HG02610 (cell line): ENCODE measurements around the gene CCL11.

Experiments
- ATAC-seq: cut with Tn5 transposase; IDR thresholded peaks from one replicate; pipeline ENCODE4 v1.9.1; 2021; ENCODE audit warnings: mild to moderate bottlenecking, moderate library complexity; ENCODE audit not compliant: unreplicated experiment

The CCL11 gene

DNA sequence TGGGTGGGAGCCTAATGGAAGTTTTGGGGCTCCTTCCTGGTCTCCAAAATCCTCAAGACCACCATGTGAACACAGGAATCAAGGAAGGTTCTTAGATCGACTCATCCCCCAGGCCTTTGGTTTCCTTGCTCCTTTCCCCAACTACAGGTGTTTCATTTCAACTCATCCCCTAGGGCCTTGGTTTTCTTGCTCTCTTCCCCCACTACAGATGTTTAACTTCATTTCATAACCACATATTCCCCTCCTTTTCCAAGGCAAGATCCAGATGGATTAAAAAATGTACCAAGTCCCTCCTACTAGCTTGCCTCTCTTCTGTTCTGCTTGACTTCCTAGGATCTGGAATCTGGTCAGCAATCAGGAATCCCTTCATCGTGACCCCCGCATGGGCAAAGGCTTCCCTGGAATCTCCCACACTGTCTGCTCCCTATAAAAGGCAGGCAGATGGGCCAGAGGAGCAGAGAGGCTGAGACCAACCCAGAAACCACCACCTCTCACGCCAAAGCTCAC lies at the start of gene CCL11:
TSS of gene CCL11 (plus strand) at position 457 of the 507 bp plus-strand sequence. CDS start 67 bp downstream, outside the sequence.
- no peak for ATAC-seq

GRCh38 chr17:34236281-34236892 lies 49.2 kb upstream of the CCL11 start:
- ATAC-seq = no peak

- ATAC-seq = no peak
These were observed 48.1 kb upstream of the CCL11 start for GRCh38 chr17:34237458-34237857.

DNA sequence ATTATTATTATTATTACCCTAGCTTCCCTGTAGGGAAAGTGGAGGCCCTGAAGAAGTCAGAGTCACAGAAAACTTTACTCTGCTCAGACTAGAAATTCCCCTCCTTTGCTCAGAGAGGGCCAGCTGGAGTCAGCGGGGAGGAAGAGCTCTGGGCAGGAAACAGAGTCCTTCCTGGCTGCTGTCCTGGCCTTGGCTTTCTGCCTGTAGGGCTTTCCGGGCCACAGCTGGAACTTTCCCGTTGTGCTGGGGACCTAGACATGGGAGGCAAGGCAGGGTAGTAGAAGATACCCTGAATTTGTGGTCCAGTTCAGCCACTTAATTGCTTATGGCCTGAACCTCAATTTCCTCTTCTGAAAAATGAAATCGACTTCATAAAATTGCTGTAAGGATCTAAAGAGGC lies 44.5 kb upstream of the CCL11 start:
- no peak for ATAC-seq

- no peak for ATAC-seq
These were observed 42.8 kb upstream of the CCL11 start for GRCh38 chr17:34242587-34243363.

DNA sequence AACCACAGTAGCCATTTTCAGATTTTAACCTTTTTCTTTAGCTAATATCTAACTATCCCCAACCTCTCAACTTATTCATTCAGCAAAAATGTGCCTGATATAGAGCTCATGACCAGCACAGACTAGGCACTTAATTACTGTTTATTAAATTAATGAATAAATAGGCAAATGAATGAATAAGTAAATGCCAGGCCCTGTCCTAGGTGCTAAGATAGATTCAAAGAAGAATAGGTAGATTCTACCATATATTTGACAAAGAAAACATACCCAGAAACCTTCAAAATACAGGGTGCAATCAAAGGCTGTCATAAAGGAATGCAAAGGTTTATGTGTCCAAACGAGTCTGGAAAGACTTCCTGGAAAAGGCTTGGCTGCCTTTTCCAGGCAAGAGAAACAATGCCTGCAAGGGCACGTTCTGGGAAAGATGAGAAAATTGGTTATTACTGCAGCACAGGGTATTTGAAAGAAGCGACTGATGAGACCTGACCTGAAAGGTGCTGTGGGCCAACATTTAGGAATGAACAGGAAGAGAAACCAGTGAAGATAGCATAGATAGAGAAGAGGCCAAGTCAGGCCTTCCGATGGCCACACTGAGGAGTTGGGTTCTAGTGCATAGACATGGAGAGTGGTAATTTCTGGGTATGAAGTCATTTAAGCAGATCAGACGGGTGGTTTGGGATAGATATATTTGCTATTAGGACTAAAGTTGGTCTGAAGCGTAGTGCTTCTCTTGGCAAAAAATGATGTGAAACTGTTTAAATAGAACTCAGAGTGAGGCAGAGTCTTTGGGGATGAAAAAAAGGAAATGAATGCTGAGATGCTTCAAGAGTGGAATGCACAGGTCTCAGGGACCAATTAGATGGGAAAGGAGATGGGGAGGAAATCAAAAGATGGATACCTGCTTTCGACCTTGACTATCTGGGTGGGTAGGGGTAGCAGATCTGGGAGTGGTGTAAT lies 41.9 kb upstream of the CCL11 start:
- no peak for ATAC-seq

DNA sequence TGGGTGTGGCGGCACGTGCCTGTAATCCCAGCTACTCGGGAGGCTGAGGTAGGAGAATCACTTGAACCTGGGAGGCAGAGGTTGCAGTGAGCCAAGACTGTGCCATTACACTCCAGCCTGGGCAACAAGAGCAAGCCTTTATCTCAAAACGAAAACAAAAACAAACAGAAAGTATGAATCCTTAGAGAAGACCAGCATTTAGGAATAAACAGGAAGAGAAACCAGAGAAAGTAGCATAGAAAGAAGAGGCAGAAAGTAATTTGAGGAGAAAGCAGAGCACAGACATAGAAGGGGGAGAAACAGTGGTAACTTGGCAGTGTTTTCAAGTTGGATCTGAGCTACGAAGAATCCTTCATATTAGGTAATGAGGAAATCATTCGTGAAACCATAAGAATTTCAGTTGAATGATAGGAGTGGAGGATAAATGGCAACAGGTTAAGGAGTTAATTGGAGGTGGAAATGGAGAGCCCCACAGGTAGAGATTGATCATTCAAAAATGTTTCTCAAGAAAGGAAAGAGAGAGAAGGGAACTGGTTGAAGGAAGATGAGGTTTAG lies 40.1 kb upstream of the CCL11 start:
- ATAC-seq = no peak

DNA sequence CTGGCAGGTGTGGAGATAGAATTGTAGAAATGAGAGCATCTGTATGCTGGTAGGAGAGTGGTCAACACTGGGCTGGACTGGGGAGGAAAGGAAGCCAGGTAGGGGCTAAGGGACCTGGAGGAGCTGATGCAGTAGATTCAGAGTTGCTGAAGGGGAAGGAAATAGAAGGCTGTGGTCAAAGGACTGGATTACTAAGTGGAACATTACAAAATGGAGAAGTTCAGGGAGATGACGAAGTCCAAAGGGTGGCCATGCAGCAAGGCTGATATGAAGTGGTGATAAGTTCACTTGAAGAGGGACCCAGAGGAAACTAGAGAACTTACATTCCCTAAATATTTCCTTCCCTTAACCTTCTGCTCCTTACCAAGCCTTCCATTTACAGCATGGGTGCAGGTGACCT lies 39.1 kb upstream of the CCL11 start:
- ATAC-seq = no peak

DNA sequence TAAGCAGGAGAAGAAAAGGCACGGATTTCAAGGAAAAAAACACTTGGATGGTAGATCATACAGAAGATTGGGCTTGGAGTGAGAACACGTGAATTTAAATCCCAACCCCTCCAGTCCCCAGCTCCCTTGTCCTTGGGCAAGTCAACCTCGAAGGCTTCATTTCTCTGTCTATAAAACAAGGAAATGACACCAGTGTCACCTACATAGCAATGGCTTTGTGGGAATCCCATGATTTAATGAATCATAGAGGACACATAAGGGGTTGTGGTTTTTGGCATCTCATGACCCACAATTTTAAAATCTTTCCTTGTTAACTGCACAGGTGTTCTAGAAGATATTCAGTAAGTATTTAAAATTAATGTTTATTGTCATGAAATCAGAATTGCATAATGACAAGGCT lies 38.7 kb upstream of the CCL11 start:
- ATAC-seq = no peak

GRCh38 chr17:34248511-34249024 lies 37.0 kb upstream of the CCL11 start:
- no peak for ATAC-seq

- ATAC-seq = no peak
These were observed 36.5 kb upstream of the CCL11 start for GRCh38 chr17:34249061-34249460.

DNA sequence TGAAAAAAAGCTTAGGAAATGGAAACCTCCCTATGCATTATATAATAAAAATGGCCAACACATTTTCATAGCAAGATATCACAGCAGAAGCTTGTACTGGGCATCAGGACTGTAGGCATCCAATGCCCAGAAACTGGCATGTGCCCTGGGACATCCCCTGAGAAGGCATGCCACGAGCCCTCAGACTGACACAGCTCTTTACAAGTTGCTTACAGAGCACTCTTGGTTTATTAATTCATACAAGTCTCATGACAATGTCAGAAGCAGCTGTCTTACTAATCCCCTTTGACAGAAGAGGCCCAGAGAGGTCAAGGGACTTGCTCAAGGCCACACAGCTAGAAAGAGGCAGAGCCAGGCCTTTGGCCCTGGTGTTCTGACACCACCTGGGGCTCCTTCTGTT lies 36.1 kb upstream of the CCL11 start:
- no peak for ATAC-seq

- ATAC-seq = no peak
These were observed 34.4 kb upstream of the CCL11 start for GRCh38 chr17:34251186-34251585.

DNA sequence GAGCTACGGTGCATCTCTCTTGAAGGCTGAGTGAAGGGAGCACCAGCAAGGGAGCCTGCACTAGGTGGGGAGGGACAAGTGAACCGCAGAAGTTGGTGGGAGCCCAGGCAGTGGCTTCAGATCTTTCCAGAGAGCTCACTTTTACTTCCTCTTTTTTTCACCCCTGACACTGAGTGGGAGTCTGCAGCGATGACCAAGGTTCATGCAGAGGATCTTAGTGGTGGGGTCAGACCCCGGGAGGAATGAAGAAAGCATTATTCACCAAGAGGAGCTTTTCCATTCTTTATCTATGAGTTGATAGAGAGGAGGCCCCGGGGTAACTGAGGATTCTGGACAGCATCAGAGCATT lies 33.5 kb upstream of the CCL11 start:
- ATAC-seq = no peak

DNA sequence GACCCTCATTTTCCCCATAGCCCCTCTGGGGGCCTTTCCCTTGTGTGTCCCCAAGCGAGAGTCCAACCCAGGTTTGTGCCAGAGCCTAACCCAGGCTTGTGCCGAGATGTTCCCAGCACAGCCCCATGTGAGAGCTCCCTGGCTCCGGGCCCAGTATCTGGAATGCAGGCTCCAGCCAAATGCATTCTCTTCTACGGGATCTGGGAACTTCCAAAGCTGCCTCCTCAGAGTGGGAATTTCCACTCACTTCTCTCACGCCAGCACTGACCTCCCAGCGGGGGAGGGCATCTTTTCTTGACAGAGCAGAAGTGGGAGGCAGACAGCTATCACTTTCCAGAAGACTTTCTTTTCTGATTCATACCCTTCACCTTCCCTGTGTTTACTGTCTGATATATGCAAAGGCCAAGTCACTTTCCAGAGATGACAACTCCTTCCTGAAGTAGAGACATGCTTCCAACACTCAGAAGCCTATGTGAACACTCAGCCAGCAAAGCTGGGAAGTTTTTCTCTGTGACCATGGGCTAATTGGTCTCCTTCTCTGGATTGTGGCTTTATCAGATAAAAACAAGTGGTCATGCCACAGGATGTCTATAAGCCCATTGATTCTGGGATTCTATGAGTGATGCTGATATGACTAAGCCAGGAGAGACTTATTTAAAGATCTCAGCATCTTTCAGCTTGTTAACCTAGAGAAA lies 33.0 kb upstream of the CCL11 start:
- ATAC-seq = no peak

DNA sequence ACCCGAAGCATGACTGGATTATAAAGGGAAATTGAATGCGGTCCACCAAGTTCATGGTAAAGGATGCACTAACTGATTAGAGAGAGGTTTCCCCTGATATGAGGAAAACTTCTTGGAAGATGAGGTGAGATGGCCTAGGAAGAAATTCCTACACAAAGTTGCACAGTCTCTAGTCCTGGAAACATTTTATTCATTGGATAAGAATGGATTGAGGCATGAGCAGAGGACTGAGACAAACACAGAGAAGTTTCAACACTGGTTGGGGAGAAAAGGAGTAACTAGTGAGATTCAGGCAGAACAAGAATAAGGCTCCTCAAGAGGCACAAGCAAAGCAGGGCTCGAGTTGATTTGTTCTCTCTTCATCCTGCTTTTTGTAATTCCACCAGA lies 32.4 kb upstream of the CCL11 start:
- no peak for ATAC-seq

DNA sequence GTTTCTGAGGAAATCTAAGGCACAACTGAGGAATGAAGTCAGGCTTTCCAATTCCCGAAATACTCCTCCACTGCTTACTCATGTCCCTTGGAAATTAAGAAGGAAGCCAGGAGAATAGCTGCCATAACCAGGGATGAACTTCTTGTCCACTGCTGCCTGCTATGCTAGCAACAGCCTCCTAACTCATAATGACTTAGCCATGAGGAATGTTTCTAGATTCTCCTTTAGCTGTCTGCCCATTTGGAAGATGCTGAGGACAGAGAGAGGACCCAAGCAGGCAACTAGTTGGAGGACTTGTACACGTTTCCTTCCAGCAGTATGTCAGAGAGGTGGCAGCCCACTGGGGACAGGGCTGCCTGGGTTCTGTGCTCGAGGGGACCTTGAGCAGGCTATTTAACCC lies 31.4 kb upstream of the CCL11 start:
- ATAC-seq = no peak

- no peak for ATAC-seq
These were observed 30.7 kb upstream of the CCL11 start, which contains the start of gene CCL2 for GRCh38 chr17:34254651-34255380. Gene CCL2 (plus strand): TSS chr17:34255285. CDS start chr17:34255350, 65 bp downstream.

DNA sequence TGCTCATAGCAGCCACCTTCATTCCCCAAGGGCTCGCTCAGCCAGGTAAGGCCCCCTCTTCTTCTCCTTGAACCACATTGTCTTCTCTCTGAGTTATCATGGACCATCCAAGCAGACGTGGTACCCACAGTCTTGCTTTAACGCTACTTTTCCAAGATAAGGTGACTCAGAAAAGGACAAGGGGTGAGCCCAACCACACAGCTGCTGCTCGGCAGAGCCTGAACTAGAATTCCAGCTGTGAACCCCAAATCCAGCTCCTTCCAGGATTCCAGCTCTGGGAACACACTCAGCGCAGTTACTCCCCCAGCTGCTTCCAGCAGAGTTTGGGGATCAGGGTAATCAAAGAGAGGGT lies 30.2 kb upstream of the CCL11 start:
- no peak for ATAC-seq

- ATAC-seq = no peak
These were observed 29.7 kb upstream of the CCL11 start for GRCh38 chr17:34255841-34256240.
